B cell (primary cell): ENCODE data around the gene PANK4.

Source experiments
- CTCF ChIP-seq: fragments of 200-600 bp; IDR thresholded peaks from one replicate; pipeline ENCODE4 v1.8.0; 2022; ENCODE audit warnings: antibody characterized with exemption, mild to moderate bottlenecking
- EZH2 ChIP-seq: IDR thresholded peaks from 2 replicates; pipeline ENCODE4 v1.6.1; 2012; ENCODE audit warnings: borderline replicate concordance, low read depth, mild to moderate bottlenecking, moderate library complexity, low read length; ENCODE audit not compliant: insufficient read depth, poor library complexity, severe bottlenecking

GRCh38 chr1:2573250-2573920, 47.0 kb upstream of the PANK4 start:
- no peak for TF ChIP-seq CTCF
- TF ChIP-seq EZH2, result no peak
